ENCODE measurements around the gene DMD.

The DMD gene

DNA sequence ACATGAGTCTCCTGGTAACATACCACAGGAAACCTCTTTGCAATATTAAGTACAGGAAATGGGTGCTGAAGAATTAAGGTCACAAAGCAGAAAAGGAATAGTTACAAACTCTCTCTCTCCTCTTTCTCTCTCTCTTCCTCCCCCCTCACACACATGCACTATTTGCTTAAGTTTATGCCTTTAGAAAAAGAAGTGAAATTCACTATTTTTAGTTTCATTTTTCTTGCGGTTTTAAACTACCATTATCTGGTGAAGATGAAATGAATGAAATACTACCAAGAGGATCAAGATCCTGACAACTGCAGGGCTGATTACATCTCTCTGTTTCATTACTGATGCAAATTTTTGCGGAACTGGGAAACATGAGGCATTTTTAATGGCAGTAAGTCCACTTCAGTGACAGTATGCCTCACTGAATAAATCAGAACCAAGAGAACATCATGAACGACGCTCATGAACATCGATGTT, 2075.2 kb downstream of the DMD start:
- no peak for DNase-seq

DNA sequence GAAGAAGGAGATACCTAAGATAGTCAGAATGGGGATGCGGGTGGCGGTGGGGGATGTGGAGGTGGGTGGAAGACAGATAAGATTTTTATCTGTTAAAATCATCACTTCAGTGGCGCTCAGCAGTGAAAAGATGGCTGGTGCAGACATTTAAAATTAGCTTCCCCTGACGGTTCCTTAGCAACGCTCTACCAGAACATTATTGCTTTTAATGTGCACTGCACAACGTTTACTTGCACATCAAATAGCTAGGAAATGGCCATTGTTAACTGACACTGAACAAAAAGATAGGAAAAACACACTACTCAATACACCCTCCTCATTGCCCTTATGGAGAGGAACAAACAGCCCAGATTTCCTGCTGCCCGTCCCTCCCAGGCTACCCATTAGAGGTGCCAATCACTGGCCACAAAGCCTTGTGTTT, 2078.5 kb downstream of the DMD start:
- DNase-seq: peak; percentile 2

DNA sequence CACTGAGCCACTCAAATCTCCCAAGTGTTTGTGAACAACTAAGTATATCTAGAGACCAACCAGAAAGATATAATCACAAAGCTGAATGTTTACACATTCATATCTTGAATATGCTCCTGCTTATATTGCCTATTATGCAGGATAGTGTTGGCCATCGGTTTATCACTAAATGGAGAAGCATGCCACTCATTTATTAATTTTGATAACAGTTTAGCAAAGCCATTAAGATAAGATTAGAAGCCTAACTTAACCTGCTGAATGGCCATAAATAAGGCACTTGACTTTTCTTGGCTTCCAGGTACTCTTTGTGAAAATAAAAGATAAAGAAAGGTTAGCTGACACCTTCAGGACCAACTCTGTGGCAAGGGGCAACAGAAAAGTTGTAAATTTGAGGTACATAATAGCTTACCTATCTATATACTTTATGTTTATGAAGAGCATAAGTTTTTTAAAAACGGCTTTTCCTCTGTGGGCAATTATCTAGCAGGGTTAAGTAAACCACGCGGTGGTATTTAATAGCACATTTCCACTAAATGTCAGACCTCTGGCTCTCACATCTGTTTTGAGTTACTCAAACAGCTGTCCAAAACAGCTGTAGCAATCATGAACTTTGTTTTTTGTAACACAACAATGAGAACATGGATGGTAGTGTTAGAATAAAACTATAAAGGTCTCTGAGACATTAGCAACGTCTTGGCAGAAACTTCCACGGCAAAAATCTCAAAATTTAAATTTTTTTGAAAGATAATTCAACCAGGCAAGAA, 2080.7 kb downstream of the DMD start:
- DNase-seq: no peak

DNA sequence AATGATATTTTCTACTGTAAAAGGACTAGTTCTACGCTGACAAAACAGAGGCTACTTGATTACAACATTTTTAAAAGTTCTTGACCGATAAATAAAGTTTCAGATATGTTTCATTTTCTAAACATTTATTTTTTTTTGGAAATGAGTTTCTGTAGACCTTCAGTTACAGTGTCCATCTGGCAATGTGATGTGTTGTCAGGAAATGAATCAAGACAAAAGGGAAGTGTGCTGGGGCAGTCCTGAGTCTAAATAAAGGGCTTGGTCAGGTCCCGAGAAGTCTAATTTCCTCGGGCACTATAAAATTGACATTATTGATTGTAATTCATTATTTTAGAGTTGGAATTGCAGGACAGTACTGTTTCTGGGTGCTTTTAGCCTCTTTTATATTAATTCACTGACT, 2082.5 kb downstream of the DMD start:
- DNase-seq: no peak

DNA sequence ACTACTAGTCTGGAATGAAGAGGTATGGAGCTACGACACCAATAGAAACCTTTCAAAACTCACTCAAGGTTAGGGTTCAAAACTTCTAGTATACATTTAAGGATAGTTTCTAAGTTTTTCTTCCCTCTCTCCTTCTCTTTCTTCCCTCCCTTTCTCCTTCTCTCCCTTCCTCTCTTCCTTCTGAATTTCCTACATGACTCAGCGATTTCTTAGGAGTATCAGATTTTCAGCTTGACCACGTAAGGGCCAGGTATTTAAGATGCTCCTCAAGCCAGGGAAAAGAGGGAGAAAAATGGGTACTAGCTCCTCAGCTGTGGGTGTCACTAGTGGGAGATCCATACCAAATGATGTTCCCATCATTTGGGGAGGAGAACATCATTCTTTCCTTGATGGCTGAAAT, 2083.6 kb downstream of the DMD start:
- no peak for DNase-seq

DNA sequence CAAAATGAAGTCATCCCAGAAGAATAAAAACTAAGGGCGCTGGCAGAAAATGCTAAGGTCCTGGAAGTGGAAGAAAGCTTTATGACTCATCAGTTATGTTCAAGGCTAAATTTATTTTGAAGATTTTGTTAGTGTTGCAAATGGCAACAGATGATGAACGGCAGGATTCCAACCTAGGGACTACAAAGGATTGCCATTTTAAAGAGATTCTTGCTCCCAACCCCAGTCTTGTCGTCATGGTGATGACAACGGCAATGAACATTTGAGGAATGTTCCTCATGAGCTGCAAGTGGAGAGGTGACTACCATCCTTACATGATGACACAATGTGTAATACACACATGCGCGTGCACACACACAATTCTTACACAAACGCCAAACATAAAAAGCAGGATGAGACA, 2085.1 kb downstream of the DMD start:
- DNase-seq: no peak

DNA sequence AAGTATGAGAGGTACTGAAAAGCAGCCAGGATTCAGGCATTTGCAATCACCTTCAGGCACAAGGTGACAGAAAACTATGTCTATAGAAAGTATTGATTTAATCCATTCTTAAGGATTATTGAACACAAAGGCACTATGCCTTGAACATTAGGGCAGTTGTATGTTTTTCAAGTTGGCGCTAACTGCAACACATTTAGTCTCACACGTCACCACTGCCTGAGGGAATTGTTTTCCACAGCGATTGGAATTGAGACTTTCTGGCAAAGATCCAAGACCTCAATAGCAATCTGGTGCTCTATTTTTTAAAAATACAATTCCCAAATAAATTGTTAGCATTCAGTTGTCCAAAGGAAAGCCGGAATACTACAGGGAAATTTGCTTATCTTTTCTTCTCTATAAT, 2086.8 kb downstream of the DMD start:
- DNase-seq: no peak

DNA sequence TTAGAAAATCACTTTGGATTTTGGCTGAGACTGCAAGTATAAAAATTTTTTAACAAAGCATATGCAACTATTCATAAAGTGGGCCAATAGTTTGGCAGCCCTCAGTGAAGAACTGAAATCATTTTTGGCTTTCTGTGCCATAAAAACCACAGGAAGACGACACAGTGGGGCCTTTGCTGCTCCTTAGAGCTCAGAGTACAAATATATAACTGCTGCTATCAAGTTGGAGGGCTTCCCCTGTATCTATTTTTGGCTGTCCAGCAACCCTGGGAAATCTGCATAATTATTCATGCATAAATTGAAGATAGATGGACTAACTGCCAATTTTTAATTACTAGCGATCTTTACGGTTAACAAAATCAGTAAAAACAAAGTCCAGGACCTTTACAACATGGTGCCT, 2088.0 kb downstream of the DMD start:
- DNase-seq: no peak

DNA sequence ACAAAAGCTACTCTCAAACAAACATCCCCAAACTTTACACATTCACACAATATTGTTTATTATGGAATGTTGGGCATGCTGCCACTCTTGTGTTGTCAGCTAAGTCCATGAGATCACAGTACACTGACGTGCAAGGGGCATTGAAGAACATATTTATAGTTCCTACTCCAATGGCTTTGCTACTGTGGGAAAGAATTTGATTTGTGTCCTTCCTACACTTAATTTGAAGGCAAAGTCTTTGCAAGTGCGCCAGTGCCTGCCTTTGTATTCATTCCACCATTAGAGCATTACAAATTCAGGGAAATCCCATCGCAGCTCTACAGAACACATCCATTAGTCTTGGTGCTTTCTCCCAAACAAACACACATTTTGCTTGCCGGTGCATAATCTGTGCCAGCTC, 2094.1 kb downstream of the DMD start:
- no peak for DNase-seq

DNA sequence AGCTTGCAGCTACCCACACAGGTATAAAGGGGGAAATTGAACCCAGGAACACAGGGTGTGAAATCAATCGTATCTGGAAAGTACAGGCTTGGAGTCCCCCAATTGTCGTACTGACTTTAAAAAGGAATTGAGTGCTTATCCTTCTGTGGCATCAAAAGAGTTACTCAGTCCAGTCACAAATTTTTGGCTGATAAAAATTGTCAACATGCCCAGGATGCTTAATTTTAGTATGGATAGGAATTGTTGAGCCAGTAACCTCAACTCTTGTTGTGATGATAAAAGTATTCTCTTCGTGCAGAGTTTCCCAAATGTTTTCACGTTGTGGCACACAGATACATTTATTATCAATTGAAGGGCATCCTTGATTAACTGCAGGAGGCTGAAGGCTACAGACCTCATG, 2096.0 kb downstream of the DMD start:
- DNase-seq: no peak

DNA sequence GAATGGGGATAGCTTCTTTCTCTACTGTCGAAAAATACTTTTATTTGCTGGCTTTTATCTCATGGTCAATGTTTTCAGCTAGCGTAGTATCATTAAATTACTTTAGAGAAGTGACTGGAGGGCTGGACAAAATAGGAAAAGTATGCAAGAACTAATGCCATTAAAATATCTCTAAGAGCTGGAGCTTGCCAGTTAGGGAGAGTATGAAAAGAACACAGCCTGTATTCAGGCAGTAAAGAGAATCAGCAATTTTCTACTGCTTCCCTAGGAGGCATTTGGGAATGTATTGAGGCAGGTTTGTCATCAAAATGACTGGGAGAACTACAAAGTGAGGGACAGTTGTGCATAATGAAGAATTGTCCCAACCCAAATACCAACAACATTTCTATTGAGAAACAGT, 2096.5 kb downstream of the DMD start:
- DNase-seq: no peak

DNA sequence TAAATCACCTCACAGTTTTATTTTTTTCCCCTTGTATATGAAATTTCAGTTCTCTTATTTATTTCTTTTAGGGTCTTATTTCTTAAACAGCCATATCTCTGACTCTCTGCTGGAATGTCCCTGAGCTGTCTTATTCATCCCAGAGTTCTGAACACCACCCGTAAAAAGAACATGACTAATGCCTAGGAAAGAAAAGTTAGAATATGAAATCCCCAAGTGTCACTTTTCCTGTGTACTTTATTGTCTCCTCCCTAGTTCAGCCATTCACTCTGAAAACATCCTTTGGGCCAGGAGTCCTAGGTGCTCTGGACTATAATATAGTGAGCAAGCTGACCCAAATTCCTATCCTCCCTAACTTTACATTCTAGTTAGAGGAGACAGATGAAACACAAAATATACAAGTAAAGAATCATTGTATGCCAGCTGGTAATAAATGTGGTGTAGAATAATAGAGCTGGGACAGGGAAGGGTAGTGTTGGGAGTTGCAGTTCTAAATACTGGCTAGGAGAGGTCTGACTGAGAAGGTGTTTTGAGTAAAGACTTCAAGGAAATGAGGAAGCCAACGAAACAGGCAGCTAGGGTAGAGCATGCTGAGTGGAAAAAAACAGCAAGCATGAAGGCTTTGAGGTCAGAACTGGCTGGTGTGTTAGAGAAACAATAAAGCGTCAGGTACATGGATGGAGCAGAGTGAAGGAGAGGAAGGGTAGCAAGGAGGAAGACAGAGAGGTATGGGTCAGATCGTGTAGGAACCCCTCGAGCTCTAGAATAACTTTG, 2098.9 kb downstream of the DMD start:
- no peak for DNase-seq

DNA sequence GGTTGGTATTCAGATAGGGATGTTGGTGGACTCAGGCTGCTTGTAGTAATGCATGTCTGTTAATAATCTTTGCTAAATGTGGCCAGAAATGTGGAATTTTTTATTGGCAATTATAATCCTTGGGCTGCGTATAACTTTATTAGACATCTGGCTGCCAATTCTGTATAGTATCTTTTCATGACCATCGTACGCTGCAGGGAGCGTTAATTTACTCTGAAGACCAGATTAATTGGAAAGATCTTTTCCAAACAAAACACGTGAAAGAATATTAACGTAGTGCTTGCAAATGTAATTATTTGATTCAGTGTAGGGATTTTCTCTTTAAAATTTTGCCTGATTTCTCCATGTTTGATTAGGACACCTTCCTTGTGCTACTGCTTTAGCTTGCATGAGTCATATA, 2100.7 kb downstream of the DMD start:
- DNase-seq: no peak

DNA sequence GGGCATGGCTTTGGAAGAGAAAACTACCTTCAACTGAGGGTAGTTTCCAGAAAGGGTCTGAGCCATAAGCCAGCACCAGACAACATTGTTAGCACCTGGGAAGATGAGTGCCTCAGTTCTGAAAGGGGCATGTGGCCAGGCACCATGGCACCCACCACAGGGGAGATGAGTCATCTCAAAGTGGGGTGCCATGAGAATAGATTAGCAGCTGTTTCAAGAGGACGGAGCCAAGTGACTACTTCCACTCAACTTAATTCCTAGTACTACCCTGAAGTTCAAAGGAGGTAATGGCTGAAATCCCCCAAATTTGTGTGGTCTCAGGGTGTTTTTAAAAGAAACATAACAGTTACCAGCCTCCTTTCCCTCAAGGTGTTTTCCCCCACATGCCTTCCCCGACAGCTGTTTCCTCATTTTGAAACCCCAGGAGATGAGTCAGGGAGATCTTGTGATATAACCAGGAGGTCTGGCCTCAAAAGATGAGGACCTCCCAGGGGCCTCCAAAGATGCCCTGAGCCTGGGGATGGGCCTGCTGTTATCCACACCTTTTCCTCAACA, 2111.7 kb downstream of the DMD start:
- DNase-seq: peak; percentile 53

DNA sequence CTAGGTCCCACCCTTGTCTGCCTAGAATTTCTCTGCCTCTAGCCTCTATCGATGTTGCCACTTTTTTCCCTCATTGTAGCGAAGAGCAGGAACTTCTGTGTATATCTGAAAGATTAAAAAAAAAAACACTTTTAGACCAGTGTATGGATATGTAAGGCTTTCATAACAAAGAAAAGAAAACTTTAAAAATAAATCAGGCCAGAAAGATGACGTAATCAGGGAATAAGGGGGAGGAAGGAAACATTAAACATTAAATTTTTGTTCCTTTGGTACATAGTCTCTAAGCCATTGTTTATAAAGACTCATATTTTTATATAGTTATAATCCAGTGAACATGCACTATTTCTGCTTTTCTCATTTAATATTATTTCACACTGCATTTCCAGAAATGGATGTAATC, 2113.3 kb downstream of the DMD start:
- DNase-seq: no peak

DNA sequence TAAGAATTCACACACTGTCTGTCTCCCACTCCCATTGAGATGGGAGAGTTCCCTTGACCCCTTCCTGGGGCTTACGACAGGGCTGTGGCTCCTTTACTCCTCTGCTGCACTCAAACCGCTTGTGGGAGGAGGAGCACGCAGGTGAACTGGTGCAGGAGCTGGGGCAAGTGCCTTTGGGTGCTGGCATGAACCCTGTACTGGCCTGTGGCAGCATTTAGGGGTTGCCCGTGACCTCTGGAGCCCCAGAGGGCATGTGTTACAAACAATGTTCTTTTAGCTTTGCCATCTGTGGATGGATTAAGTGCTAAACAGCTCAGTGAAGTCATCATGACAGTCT, 2117.7 kb downstream of the DMD start:
- DNase-seq: no peak

DNA sequence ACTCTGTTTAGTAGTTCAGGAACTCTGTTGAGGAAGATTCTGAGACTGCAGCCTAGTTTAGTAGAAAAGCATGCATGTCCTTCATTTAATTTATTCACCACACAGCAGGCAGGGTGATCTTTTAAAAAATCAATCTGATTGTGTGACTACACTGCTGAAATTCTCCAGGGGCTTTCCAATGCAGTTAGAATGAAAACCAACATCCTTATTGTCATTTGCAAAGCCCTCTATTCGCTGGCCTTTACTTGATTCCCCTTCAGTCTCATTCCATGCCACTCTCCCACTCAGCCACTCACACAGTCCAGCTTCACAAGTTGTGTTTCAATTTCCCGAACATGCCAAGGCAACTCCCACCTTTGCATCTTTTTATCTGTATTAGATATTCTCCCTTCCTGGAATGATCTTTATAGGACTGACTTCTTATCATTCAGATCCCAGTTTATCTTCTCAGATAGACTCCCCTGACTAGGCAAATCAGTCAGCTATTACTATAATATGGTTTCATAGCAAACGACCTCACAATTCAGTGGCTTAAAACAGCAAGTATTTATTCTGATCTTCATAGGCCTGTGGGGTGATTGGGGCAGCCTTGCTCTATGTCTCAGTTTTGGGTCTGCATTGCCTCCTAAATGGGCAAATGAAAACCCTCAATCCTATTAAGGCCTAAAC, 2118.2 kb downstream of the DMD start:
- DNase-seq: no peak

DNA sequence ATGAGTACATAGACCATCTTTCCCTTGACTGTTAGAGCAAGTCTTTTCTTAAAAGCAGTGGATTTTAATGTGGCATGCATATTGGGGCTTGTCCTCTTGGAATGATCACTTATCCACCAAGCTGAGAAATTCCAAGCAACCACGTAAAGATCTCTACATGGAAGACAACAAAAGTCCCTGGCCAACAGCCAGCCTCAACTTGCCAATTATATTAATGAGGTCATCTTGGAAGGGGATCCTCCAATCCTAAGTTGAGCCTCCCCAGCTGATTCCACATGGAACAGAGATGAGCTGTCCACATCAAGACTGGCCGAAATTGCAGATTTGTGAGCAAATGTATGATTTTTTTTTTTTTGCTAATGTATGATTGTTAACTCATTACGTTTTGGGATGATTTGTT, 2118.9 kb downstream of the DMD start:
- no peak for DNase-seq

DNA sequence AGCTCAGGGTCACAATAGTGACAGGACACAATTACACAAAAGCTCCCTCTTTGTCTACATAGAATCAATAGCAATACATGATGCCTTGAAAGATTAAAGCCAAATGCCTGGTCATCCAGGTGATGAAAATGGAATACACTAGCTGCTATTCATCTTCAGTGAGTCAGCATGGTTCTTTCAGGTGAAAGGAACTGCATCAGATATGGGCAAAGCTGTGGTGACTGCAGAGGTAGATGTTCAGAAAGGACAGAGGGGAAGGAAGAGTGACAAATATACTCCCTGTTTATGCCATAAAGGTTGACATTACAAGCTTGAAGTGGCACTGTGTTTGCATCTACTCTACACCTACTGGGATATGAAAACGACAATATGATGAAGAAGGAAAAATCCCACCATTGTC, 2119.5 kb downstream of the DMD start:
- no peak for DNase-seq

DNA sequence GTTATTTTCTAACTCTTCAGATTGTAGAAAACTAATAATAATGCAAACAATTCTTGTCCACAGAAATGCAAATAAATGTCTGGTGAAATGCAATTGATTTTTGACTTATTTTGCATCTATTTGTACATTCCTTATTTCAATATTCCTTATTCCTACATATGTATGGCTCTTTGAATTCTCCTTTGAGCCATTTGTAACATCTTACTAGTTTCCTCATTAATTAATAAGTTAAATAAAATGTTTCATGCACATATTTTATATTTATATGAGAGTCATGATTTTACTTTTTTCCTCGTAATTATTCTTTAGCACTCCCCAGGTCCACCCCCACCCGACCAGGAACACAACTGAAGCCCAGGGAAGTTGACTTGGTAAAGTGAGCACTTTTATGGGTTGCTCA, 2136.8 kb downstream of the DMD start:
- no peak for DNase-seq

DNA sequence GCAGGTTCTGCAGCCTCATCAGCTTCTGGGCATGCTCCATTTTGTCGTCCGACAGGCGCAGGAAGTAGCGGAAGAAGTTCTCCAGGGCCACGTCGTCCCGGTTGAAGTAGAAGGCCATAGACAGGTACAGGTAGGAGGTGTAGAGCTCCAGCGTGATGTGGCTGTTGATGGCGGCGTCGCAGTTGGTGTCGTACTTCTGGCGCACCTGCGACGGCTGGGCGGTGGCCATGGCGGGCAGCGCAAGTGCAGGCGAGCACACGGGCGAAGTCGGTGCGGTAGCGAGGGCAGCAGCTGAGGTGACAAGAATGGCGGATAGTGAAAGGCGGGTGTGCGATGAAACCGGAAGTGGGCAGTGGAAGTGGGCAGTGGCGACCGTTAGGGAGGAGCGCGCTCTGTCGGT, 2139.6 kb downstream of the DMD start, which contains the start of gene FTHL17:
TSS of gene FTHL17 (minus strand) at position 317 of the 400 bp plus-strand sequence. CDS start at position 229, 88 bp downstream.
- no peak for DNase-seq

DNA sequence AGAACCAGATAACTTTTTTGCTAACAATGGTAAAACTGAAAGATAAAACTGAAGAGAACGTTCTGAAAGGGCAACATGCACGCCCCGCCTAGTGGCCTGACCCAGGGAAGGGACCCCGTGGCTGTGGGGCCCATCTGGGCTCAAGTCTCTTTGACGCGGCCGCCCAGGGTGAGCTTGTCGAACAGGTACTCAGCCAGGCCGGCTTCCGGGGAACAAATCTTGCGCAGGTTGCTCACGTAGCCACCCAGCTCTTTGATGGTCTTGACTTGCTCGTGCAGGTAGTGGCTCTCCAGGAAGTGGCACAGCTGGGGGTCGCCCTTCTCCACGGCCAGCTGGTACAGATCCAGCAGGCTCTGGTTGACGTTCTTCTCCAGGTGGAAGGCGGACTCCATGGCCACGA, 2140.1 kb downstream of the DMD start:
- no peak for DNase-seq

DNA sequence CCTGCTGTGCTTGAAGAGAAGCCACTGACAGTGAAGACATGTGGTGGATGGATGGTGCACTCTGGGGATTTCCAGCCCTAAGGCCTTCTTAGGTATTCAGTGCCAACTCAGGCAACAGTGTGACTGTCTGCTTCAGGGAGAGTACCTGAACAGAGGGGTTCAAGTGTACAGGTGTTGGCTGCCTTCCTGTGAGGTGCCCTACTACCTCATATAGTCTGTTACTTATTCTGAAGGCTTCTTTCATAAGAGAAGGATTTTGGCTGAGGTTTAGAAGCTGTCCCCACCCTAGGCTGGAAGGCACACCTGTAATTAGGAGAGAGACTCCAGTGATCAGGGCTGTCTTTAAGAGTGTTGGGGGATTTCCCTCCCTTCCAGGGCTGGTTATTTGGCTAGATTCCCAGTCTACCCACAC, 2141.3 kb downstream of the DMD start:
- DNase-seq: peak; percentile 5

Measured in activated CD4-positive, alpha-beta T cell treated with anti-CD3 and anti-CD28 coated beads for 48 hours (primary cell).